Measurements from ENCODE around the gene ATP1B3. TPM values are rescaled to one million over a fixed set of nuclear protein-coding genes. Genes with fewer than 3 reads are reported as not detected.
A peak's percentile ranks its signal among the peaks of the same experiment; 100 is the strongest.

ATP1B3 gene
- total RNA-seq, 4 donors from 2014 or later, result 117 to 190 (median 154) TPM

- no peak for TF ChIP-seq EP300 (IDR thresholded peaks at IDR 0.05)
- no peak for TF ChIP-seq POLR2AphosphoS5 (IDR thresholded peaks at IDR 0.05)
- no peak for TF ChIP-seq POLR2A (IDR thresholded peaks at IDR 0.05)
- no peak for TF ChIP-seq CTCF (IDR thresholded peaks at IDR 0.05)
- H3K27me3 ChIP-seq, result no peaks in the 10 kb centered on the region
- peak overlapping the region; percentile 26 for H3K27ac ChIP-seq
- H3K4me1 ChIP-seq, result peaks cover 26% of the 10 kb centered on the region
- no peaks in the 10 kb centered on the region for H3K36me3 ChIP-seq
- no peak overlapping the region for H3K4me3 ChIP-seq
- DNase-seq (ENCODE audit: low spot score in 2 of 2), result peak in 1 of 2 donors; percentile 35
- no peaks in the 10 kb centered on the region for H3K9me3 ChIP-seq
- WGBS, result 68% methylated on average over 4 of the region's 4 CpGs
These were observed 63.3 kb downstream of the ATP1B3 start for GRCh38 chr3:141939759-141940158.

GRCh38 chr3:141940194-141940776, 63.8 kb downstream of the ATP1B3 start:
- 33% methylated on average over 12 of the region's 12 CpGs for WGBS
- no peaks in the 10 kb centered on the region for H3K27me3 ChIP-seq
- peaks cover 26% of the 10 kb centered on the region for H3K4me1 ChIP-seq
- H3K27ac ChIP-seq, result peak overlapping the region; percentile 53
- no peaks in the 10 kb centered on the region for H3K9me3 ChIP-seq
- H3K4me3 ChIP-seq, result no peak overlapping the region
- TF ChIP-seq POLR2A (IDR thresholded peaks at IDR 0.05) (no peak), POLR2AphosphoS5 (IDR thresholded peaks at IDR 0.05) (peak in 1 of 3 donors; percentile 0)
- no peaks in the 10 kb centered on the region for H3K36me3 ChIP-seq
- peak; percentile 79 to 85 for DNase-seq (ENCODE audit: low spot score in 2 of 2)

- peak in 1 of 2 donors; percentile 38 for DNase-seq (ENCODE audit: low spot score in 2 of 2)
- WGBS, result 56% methylated on average over 8 of the region's 8 CpGs
- H3K27ac ChIP-seq, result peak overlapping the region; percentile 53
- H3K36me3 ChIP-seq, result no peaks in the 10 kb centered on the region
- H3K27me3 ChIP-seq, result no peaks in the 10 kb centered on the region
- no peaks in the 10 kb centered on the region for H3K9me3 ChIP-seq
- peaks cover 26% of the 10 kb centered on the region for H3K4me1 ChIP-seq
- TF ChIP-seq POLR2AphosphoS5 (IDR thresholded peaks at IDR 0.05) (no peak), POLR2A (IDR thresholded peaks at IDR 0.05) (no peak), CTCF (IDR thresholded peaks at IDR 0.05) (no peak), EP300 (IDR thresholded peaks at IDR 0.05) (no peak)
- no peak overlapping the region for H3K4me3 ChIP-seq
These were observed 64.7 kb downstream of the ATP1B3 start for GRCh38 chr3:141941093-141941492.

GRCh38 chr3:141942006-141942405, 65.6 kb downstream of the ATP1B3 start:
- DNase-seq (ENCODE audit: low spot score in 2 of 2), result peak in 1 of 2 donors; percentile 20
- no peaks in the 10 kb centered on the region for H3K27me3 ChIP-seq
- H3K36me3 ChIP-seq, result no peaks in the 10 kb centered on the region
- no peak overlapping the region for H3K27ac ChIP-seq
- WGBS, result 86% methylated on average over 8 of the region's 8 CpGs
- H3K4me3 ChIP-seq, result no peak overlapping the region
- no peak for TF ChIP-seq POLR2AphosphoS5 (IDR thresholded peaks at IDR 0.05)
- TF ChIP-seq EP300 (IDR thresholded peaks at IDR 0.05), result no peak
- TF ChIP-seq CTCF (IDR thresholded peaks at IDR 0.05), result no peak
- TF ChIP-seq POLR2A (IDR thresholded peaks at IDR 0.05), result no peak
- H3K4me1 ChIP-seq, result peaks cover 26% of the 10 kb centered on the region
- H3K9me3 ChIP-seq, result no peaks in the 10 kb centered on the region

GRCh38 chr3:141945726-141946485, 69.5 kb downstream of the ATP1B3 start:
- TF ChIP-seq POLR2AphosphoS5 (IDR thresholded peaks at IDR 0.05) (no peak), POLR2A (IDR thresholded peaks at IDR 0.05) (no peak), CTCF (IDR thresholded peaks at IDR 0.05) (no peak), EP300 (IDR thresholded peaks at IDR 0.05) (no peak)
- peaks cover 12% of the 10 kb centered on the region for H3K4me1 ChIP-seq
- no peak overlapping the region for H3K27ac ChIP-seq
- H3K4me3 ChIP-seq, result no peak overlapping the region
- 86% methylated on average over 14 of the region's 16 CpGs for WGBS
- H3K27me3 ChIP-seq, result no peaks in the 10 kb centered on the region
- DNase-seq (ENCODE audit: low spot score in 2 of 2), result peak in 1 of 2 donors; percentile 66
- no peaks in the 10 kb centered on the region for H3K9me3 ChIP-seq
- H3K36me3 ChIP-seq, result peaks cover 5% of the 10 kb centered on the region
